Keratinocyte (primary cell): Measurements from ENCODE around the gene POLR2C. TPM values are rescaled to one million over a fixed set of nuclear protein-coding genes. Genes with fewer than 3 reads are reported as not detected.

Experiments used
- DNase-seq: peaks from one replicate; pipeline ENCODE4 v3.0.0-alpha.2; 2011; ENCODE audit warnings: low read depth, missing footprints, low spot score
- FAIRE-seq: peaks from 2 replicates; lab custom pipeline; 2011; peaks lifted over from hg19 to GRCh38; lab: Jason Lieb, UNC
- H2AFZ ChIP-seq: 2 replicates; pipeline ENCODE4 v1.6.0; 2012; ENCODE audit warnings: low read length, control low read depth, inconsistent platforms; ENCODE audit not compliant: control insufficient read depth
- H3K27ac ChIP-seq: 2 replicates; pipeline ENCODE4 v1.5.1; 2011; ENCODE audit warnings: low read length; ENCODE audit not compliant: control insufficient read depth, insufficient read depth
- H3K27me3 ChIP-seq: 3 replicates; pipeline ENCODE4 v1.6.0; 2011; ENCODE audit warnings: low read length; ENCODE audit not compliant: control insufficient read depth, insufficient read depth; ENCODE audit errors: extremely low read depth
- H3K36me3 ChIP-seq, 2 experiments: 2 replicates in 1 of 2; 3 replicates in 1 of 2; pipeline ENCODE4 v1.5.1; 2011; ENCODE audit warnings: low read length in 2 of 2, mild to moderate bottlenecking in 1 of 2; ENCODE audit not compliant: control insufficient read depth in 2 of 2, insufficient read depth in 2 of 2; ENCODE audit errors: extremely low read depth in 1 of 2
- H3K4me1 ChIP-seq: 3 replicates; pipeline ENCODE4 v1.5.1; 2011; ENCODE audit warnings: low read length; ENCODE audit not compliant: control insufficient read depth, insufficient read depth; ENCODE audit errors: extremely low read depth
- H3K4me2 ChIP-seq: 3 replicates; pipeline ENCODE4 v1.6.0; 2011; ENCODE audit warnings: low read depth, low read length; ENCODE audit not compliant: control insufficient read depth, insufficient read depth; ENCODE audit errors: extremely low read depth
- H3K4me3 ChIP-seq, 3 experiments: fragments of 200-600 bp in 1 of 3; sonication (generic) in 1 of 3; 2 replicates in 2 of 3; 3 replicates in 1 of 3; pipeline ENCODE4 v1.5.1; 2011 to 2016; ENCODE audit warnings: low read length in 3 of 3, mild to moderate bottlenecking in 3 of 3, control low read depth in 2 of 3, inconsistent platforms in 1 of 3, low read depth in 1 of 3, mixed read lengths in 1 of 3, mixed run types in 1 of 3, moderate library complexity in 1 of 3; ENCODE audit not compliant: control insufficient read depth in 2 of 3, insufficient read depth in 2 of 3; ENCODE audit errors: extremely low read depth in 1 of 3
- H3K79me2 ChIP-seq: 2 replicates; pipeline ENCODE4 v1.6.0; 2012; ENCODE audit warnings: low read length; ENCODE audit not compliant: control insufficient read depth, insufficient read depth
- H3K9ac ChIP-seq: 3 replicates; pipeline ENCODE4 v1.6.0; 2011; ENCODE audit warnings: low read length; ENCODE audit not compliant: control insufficient read depth, insufficient read depth; ENCODE audit errors: extremely low read depth
- H3K9me1 ChIP-seq: 3 replicates; pipeline ENCODE4 v1.6.0; 2011; ENCODE audit warnings: low read length; ENCODE audit not compliant: control insufficient read depth, insufficient read depth; ENCODE audit errors: extremely low read depth
- H3K9me3 ChIP-seq: 2 replicates; pipeline ENCODE4 v1.5.1; 2012; ENCODE audit warnings: low read depth, low read length; ENCODE audit not compliant: control insufficient read depth
- H4K20me1 ChIP-seq: 3 replicates; pipeline ENCODE4 v1.6.0; 2011; ENCODE audit warnings: low read length; ENCODE audit not compliant: control insufficient read depth, insufficient read depth; ENCODE audit errors: extremely low read depth
- CTCF ChIP-seq, 3 experiments: IDR thresholded peaks in 1 of 3; conservative IDR thresholded peaks in 1 of 3; optimal IDR thresholded peaks in 1 of 3; 2 replicates in 2 of 3; 3 replicates in 1 of 3; pipeline versions ENCODE3 to v1.5.1; 2011; ENCODE audit warnings: low read length in 3 of 3, mild to moderate bottlenecking in 3 of 3, moderate library complexity in 2 of 3, control low read depth in 1 of 3, inconsistent platforms in 1 of 3; ENCODE audit not compliant: insufficient read depth in 2 of 3; ENCODE audit errors: extremely low read depth in 1 of 3
- EZH2 ChIP-seq: IDR thresholded peaks from one replicate; pipeline ENCODE4 v1.6.1; 2012; ENCODE audit warnings: inconsistent platforms, mild to moderate bottlenecking, low read length, moderate library complexity
- dilution Hi-C: fragments of 300-500 bp; cut with MboI; formaldehyde crosslinking; loops from one replicate; pipeline ENCODE4 v1.7.0; 2020; ENCODE audit warnings: low sequenced_read_pairs; ENCODE audit not compliant: extremely low pct_ligation_motif_present
- polyA plus RNA-seq, 5 experiments: library from polyadenylated mRNA; depleted of rRNA in 3 of 5; stranded (reverse) in 3 of 5; stranded (forward) in 1 of 5; unstranded in 1 of 5; fragments of >200 nt; gene quantifications; 1 replicate in 1 of 5; 2 replicates in 3 of 5; 3 replicates in 1 of 5; pipeline versions ENCODE4 v1.2.1 to v1.2.3, GENCODE V29; 2011 to 2012; ENCODE audit warnings: missing spikeins in 2 of 5, low read depth in 1 of 5, low replicate concordance in 1 of 5

Gene POLR2C
- polyA plus RNA-seq, 1 donor (not counting 4 experiments of a cell fraction or from before 2014, with no cell fraction given) = 74.6 TPM

DNA sequence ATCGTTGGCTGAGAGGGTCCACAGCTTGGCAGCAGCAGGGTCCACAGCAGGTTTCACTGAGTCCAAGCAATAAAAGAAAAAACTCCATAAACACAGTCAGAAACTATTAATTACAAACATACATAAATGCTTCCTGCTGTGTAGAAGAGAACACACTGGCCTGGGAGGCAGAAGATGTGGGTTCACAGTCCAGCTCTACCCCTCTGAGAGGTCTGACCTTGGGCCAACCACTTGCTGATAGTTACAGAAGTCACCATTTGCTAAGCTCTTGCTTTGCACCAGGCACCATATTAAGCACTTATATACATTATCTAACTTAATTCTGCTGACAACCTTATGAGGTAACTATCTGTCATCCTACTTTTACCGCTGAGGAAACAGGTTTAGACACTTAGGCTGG is 30.0 kb upstream of the POLR2C start:
- H3K9ac ChIP-seq = no peak overlapping the region
- H3K27me3 ChIP-seq = no peaks in the 10 kb centered on the region
- DNase-seq (no peak), FAIRE-seq (no peak)
- no peak overlapping the region for H3K4me2 ChIP-seq
- dilution Hi-C loops = no loop called here
- no peaks in the 10 kb centered on the region for H3K4me1 ChIP-seq
- no peak overlapping the region for H3K27ac ChIP-seq
- H3K36me3 ChIP-seq = peaks cover 44 to 46% of the 10 kb centered on the region in 2 experiments
- TF ChIP-seq EZH2 (no peak), CTCF (optimal IDR thresholded peaks at IDR 0.05 in 1 of 3, IDR thresholded peaks at IDR 0.05 in 1 of 3, conservative IDR thresholded peaks at IDR 0.05 in 1 of 3; ENCODE audit: extremely low read depth in 1 of 3, insufficient read depth in 2 of 3, low read length in 3 of 3) (no peak)
- H4K20me1 ChIP-seq = no peaks in the 10 kb centered on the region
- H2AFZ ChIP-seq = no peak overlapping the region
- no peak overlapping the region for H3K4me3 ChIP-seq
- H3K9me1 ChIP-seq = no peaks in the 10 kb centered on the region
- H3K79me2 ChIP-seq = no peaks in the 10 kb centered on the region
- no peaks in the 10 kb centered on the region for H3K9me3 ChIP-seq

DNA sequence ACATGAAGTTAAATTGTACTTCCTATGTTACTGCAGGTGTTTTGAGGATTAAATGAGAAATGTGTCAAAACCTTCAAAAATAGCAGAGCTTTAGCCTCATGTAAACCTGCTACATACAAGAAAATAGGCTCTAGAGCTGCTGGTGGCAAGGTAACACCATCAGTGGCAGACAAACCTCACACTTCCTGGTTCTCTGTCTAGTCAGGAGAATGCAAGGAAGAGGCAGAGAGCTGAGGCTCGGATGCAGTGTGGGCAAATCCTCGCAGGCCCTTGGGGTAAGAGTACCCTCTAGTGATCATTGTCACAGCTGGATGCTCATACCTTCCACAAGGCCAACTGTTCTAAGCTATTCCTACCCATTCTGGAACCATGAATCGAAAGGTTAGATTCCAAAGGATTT is 29.5 kb upstream of the POLR2C start:
- H3K9me1 ChIP-seq = no peaks in the 10 kb centered on the region
- FAIRE-seq (no peak), DNase-seq (no peak)
- H3K79me2 ChIP-seq = no peaks in the 10 kb centered on the region
- H3K9me3 ChIP-seq = no peaks in the 10 kb centered on the region
- H4K20me1 ChIP-seq = no peaks in the 10 kb centered on the region
- H2AFZ ChIP-seq = no peak overlapping the region
- no peak overlapping the region for H3K27ac ChIP-seq
- no peak overlapping the region for H3K4me2 ChIP-seq
- dilution Hi-C loops = no loop called here
- H3K27me3 ChIP-seq = no peaks in the 10 kb centered on the region
- H3K9ac ChIP-seq = no peak overlapping the region
- H3K4me1 ChIP-seq = no peaks in the 10 kb centered on the region
- TF ChIP-seq CTCF (optimal IDR thresholded peaks at IDR 0.05 in 1 of 3, IDR thresholded peaks at IDR 0.05 in 1 of 3, conservative IDR thresholded peaks at IDR 0.05 in 1 of 3; ENCODE audit: extremely low read depth in 1 of 3, insufficient read depth in 2 of 3, low read length in 3 of 3) (no peak), EZH2 (no peak)
- H3K36me3 ChIP-seq = peaks cover 44% of the 10 kb centered on the region in 2 experiments
- H3K4me3 ChIP-seq = no peak overlapping the region
